SH-SY5Y (cell line): Measurements from ENCODE around the gene SCN7A.

Experiments used
- GATA2 ChIP-seq: IDR thresholded peaks from 2 replicates; pipeline ENCODE4 v1.6.1; 2011; ENCODE audit warnings: mild to moderate bottlenecking, low read depth, low read length
- GATA3 ChIP-seq: IDR thresholded peaks from 2 replicates; pipeline ENCODE4 v1.6.1; 2011; ENCODE audit warnings: low read depth, mild to moderate bottlenecking, low read length, moderate library complexity

GRCh38 chr2:166521155-166521554 is 27.1 kb upstream of the SCN7A start:
- TF ChIP-seq GATA3 (no peak), GATA2 (no peak)
